Suprapubic skin (tissue), 4 donors: ENCODE measurements around the gene IP6K2. TPM values are rescaled to one million over a fixed set of nuclear protein-coding genes. Genes with fewer than 3 reads are reported as not detected.

Experiments
- DNase-seq, 2 donors: peaks; one replicate each; pipeline ENCODE4 v3.0.0-alpha.2; 2019; ENCODE audit warnings: low spot score in 2 of 2
- H3K27ac ChIP-seq: fragments of 200-600 bp; sonication (generic); one replicate; pipeline ENCODE4 v1.5.1; 2019
- H3K27me3 ChIP-seq: fragments of 200-600 bp; sonication (generic); one replicate; pipeline ENCODE4 v1.5.1; 2019
- H3K36me3 ChIP-seq: fragments of 200-600 bp; sonication (generic); one replicate; pipeline ENCODE4 v1.5.1; 2019
- H3K4me1 ChIP-seq: fragments of 200-600 bp; sonication (generic); one replicate; pipeline ENCODE4 v1.5.1; 2019
- H3K4me3 ChIP-seq: fragments of 200-600 bp; sonication (generic); one replicate; pipeline ENCODE4 v1.5.1; 2019; ENCODE audit warnings: mild to moderate bottlenecking
- H3K9me3 ChIP-seq: fragments of 200-600 bp; sonication (generic); one replicate; pipeline ENCODE4 v1.5.1; 2019
- CTCF ChIP-seq, 2 donors: fragments of 200-600 bp in 1 of 2; fragments of 450-650 bp in 1 of 2; sonication (generic) in 1 of 2; IDR thresholded peaks; one replicate each; pipeline ENCODE4 v1.5.1; 2016 to 2019; ENCODE audit warnings: antibody characterized with exemption in 2 of 2, mild to moderate bottlenecking in 1 of 2, moderate library complexity in 1 of 2
- EP300 ChIP-seq: sonication (generic); formaldehyde crosslinking; IDR thresholded peaks from one replicate; pipeline ENCODE4 v1.6.1; 2017; ENCODE audit warnings: antibody characterized with exemption
- POLR2A ChIP-seq, 2 donors: fragments of 450-650 bp; IDR thresholded peaks; one replicate each; pipeline ENCODE4 v1.6.1; 2017; ENCODE audit warnings: antibody characterized with exemption in 2 of 2, mild to moderate bottlenecking in 2 of 2, moderate library complexity in 2 of 2
- POLR2AphosphoS5 ChIP-seq, 3 donors: sonication (generic); formaldehyde crosslinking; IDR thresholded peaks; one replicate each; pipeline ENCODE4 v1.6.1; 2017; ENCODE audit warnings: antibody characterized with exemption in 3 of 3
- WGBS: methylation state at CpG from one replicate; pipeline ENCODE4 v1.1.5; 2018; 5-methylcytosine and 5-hydroxymethylcytosine counted together
- total RNA-seq, 4 donors: library from RNA; depleted of rRNA; stranded (reverse); fragments of >200 nt; gene quantifications; one replicate each; pipeline ENCODE4 v1.1.0, GENCODE V29; 2016

Gene IP6K2
- total RNA-seq, 4 donors from 2014 or later = 169 to 269 (median 246) TPM

GRCh38 chr3:48678056-48678455 is 39.0 kb downstream of the IP6K2 start:
- H3K36me3 ChIP-seq = peaks cover 58% of the 10 kb centered on the region
- TF ChIP-seq POLR2A (IDR thresholded peaks at IDR 0.05) (no peak), POLR2AphosphoS5 (IDR thresholded peaks at IDR 0.05) (no peak), EP300 (no peak), CTCF (IDR thresholded peaks at IDR 0.05) (no peak)
- no peak overlapping the region for H3K27ac ChIP-seq
- no peaks in the 10 kb centered on the region for H3K9me3 ChIP-seq
- H3K4me3 ChIP-seq = no peak overlapping the region
- 78% methylated on average over 4 of the region's 4 CpGs for WGBS
- H3K4me1 ChIP-seq = peaks cover 1% of the 10 kb centered on the region
- H3K27me3 ChIP-seq = no peaks in the 10 kb centered on the region
- no peak for DNase-seq

GRCh38 chr3:48674505-48674904 is 42.5 kb downstream of the IP6K2 start:
- no peak for TF ChIP-seq EP300
- no peak for TF ChIP-seq CTCF (IDR thresholded peaks at IDR 0.05)
- TF ChIP-seq POLR2A (IDR thresholded peaks at IDR 0.05) = no peak
- TF ChIP-seq POLR2AphosphoS5 (IDR thresholded peaks at IDR 0.05) = no peak
- H3K4me1 ChIP-seq = no peaks in the 10 kb centered on the region
- H3K27me3 ChIP-seq = no peaks in the 10 kb centered on the region
- H3K27ac ChIP-seq = no peak overlapping the region
- peaks cover 35% of the 10 kb centered on the region for H3K36me3 ChIP-seq
- 89% methylated on average over 4 of the region's 9 CpGs for WGBS
- DNase-seq = no peak
- no peak overlapping the region for H3K4me3 ChIP-seq
- no peaks in the 10 kb centered on the region for H3K9me3 ChIP-seq

- H3K4me3 ChIP-seq = no peak overlapping the region
- no peaks in the 10 kb centered on the region for H3K27me3 ChIP-seq
- no peaks in the 10 kb centered on the region for H3K4me1 ChIP-seq
- no peak overlapping the region for H3K27ac ChIP-seq
- no peak for DNase-seq
- H3K9me3 ChIP-seq = no peaks in the 10 kb centered on the region
- TF ChIP-seq CTCF (IDR thresholded peaks at IDR 0.05) = no peak
- TF ChIP-seq EP300 = no peak
- no peak for TF ChIP-seq POLR2A (IDR thresholded peaks at IDR 0.05)
- no peak for TF ChIP-seq POLR2AphosphoS5 (IDR thresholded peaks at IDR 0.05)
- H3K36me3 ChIP-seq = peaks cover 18% of the 10 kb centered on the region
- 73% methylated on average over 1 of the region's 1 CpG for WGBS
These were observed 44.5 kb downstream of the IP6K2 start for GRCh38 chr3:48672522-48672921.

GRCh38 chr3:48664929-48665328 is 52.1 kb downstream of the IP6K2 start:
- H3K36me3 ChIP-seq = no peaks in the 10 kb centered on the region
- H3K4me1 ChIP-seq = peaks cover 33% of the 10 kb centered on the region
- DNase-seq = no peak
- TF ChIP-seq POLR2AphosphoS5 (IDR thresholded peaks at IDR 0.05) (no peak), POLR2A (IDR thresholded peaks at IDR 0.05) (no peak), CTCF (IDR thresholded peaks at IDR 0.05) (no peak), EP300 (no peak)
- no peaks in the 10 kb centered on the region for H3K9me3 ChIP-seq
- H3K27me3 ChIP-seq = peaks cover 30% of the 10 kb centered on the region
- H3K27ac ChIP-seq = no peak overlapping the region
- no peak overlapping the region for H3K4me3 ChIP-seq
- WGBS = 66% methylated on average over 3 of the region's 4 CpGs

- Histone ChIP-seq H3K4me1 (peaks cover 33% of the 10 kb centered on the region), H3K9me3 (no peaks in the 10 kb centered on the region), H3K27me3 (peaks cover 35% of the 10 kb centered on the region), H3K36me3 (no peaks in the 10 kb centered on the region), H3K27ac (no peak overlapping the region), H3K4me3 (peak overlapping the region; percentile 57)
- peak in 1 of 2 donors; percentile 9 for TF ChIP-seq CTCF (IDR thresholded peaks at IDR 0.05)
- no peak for TF ChIP-seq POLR2A (IDR thresholded peaks at IDR 0.05)
- DNase-seq = no peak
- 53% methylated on average over 11 of the region's 11 CpGs for WGBS
These were observed 52.7 kb downstream of the IP6K2 start for GRCh38 chr3:48664313-48664644.
